CD4-positive, alpha-beta T cell (primary cell): ENCODE data around the gene FOSL2. TPM values are rescaled to one million over a fixed set of nuclear protein-coding genes. Genes with fewer than 3 reads are reported as not detected.

Experiments used
- ATAC-seq: fragments of 200-7000 bp; cut with Tn5 transposase; one replicate; pipeline ENCODE4 v1.10.0; 2022; ENCODE audit warnings: mild to moderate bottlenecking; ENCODE audit not compliant: poor library complexity
- CTCF ChIA-PET: fragments of 350-600 bp; sonication (Branson Sonifier 250); formaldehyde crosslinking; loops from one replicate; lab custom pipeline; 2021; ENCODE audit warnings: antibody characterized with exemption, inconsistent platforms; lab: Charles Lee
- POLR2A ChIA-PET: fragments of 350-600 bp; sonication (Branson Sonifier 250); formaldehyde crosslinking; loops from one replicate; lab custom pipeline; 2021; ENCODE audit warnings: antibody characterized with exemption, inconsistent platforms; lab: Charles Lee
- DNase-seq, 14 experiments: peaks; one replicate each; pipeline ENCODE4 v3.0.0-alpha.2; 2013 to 2020; ENCODE audit warnings: mixed read lengths in 2 of 14
- H3K27ac ChIP-seq, 2 donors: one replicate each; pipeline versions ENCODE4 v1.5.1 to v1.7.0; 2013; ENCODE audit warnings: low read length in 2 of 2, low read depth in 1 of 2, mild to moderate bottlenecking in 1 of 2
- H3K27me3 ChIP-seq, 2 experiments: 1 replicate in 1 of 2; 2 replicates in 1 of 2; pipeline versions ENCODE4 v1.6.1 to v1.7.0; 2013; ENCODE audit warnings: low read length in 2 of 2, control low read depth in 1 of 2, mild to moderate bottlenecking in 1 of 2, moderate library complexity in 1 of 2; ENCODE audit not compliant: insufficient read depth in 2 of 2, control insufficient read depth in 1 of 2
- H3K36me3 ChIP-seq: one replicate; pipeline ENCODE4 v1.6.1; 2013; ENCODE audit warnings: low read length, control low read depth; ENCODE audit not compliant: insufficient read depth
- H3K4me1 ChIP-seq: one replicate; pipeline ENCODE4 v1.6.1; 2013; ENCODE audit warnings: low read length, control low read depth; ENCODE audit not compliant: insufficient read depth
- H3K4me3 ChIP-seq: one replicate; pipeline ENCODE4 v1.5.1; 2013; ENCODE audit warnings: mild to moderate bottlenecking, low read length, moderate library complexity
- H3K9me3 ChIP-seq, 2 experiments: 1 replicate in 1 of 2; 2 replicates in 1 of 2; pipeline versions ENCODE4 v1.6.1 to v1.7.0; 2013; ENCODE audit warnings: low read length in 2 of 2, mild to moderate bottlenecking in 2 of 2, control low read depth in 1 of 2, moderate library complexity in 1 of 2; ENCODE audit not compliant: control insufficient read depth in 1 of 2, insufficient read depth in 1 of 2
- H3K27ac Mint-ChIP-seq: one replicate; pipeline ENCODE4 v1.8.0; 2020; ENCODE audit warnings: mixed read lengths
- H3K27me3 Mint-ChIP-seq: one replicate; pipeline ENCODE4 v1.8.0; 2021; ENCODE audit warnings: mixed read lengths
- H3K36me3 Mint-ChIP-seq: one replicate; pipeline ENCODE4 v1.8.0; 2021; ENCODE audit warnings: low read depth, mixed read lengths
- H3K4me1 Mint-ChIP-seq: one replicate; pipeline ENCODE4 v1.8.0; 2021; ENCODE audit warnings: low read depth, mixed read lengths
- H3K4me3 Mint-ChIP-seq: one replicate; pipeline ENCODE4 v1.8.0; 2020; ENCODE audit warnings: mild to moderate bottlenecking, mixed read lengths
- H3K9me3 Mint-ChIP-seq: one replicate; pipeline ENCODE4 v1.8.0; 2020; ENCODE audit warnings: mixed read lengths
- intact Hi-C, 2 experiments: fragments of 100-400 bp; cut with DNase I in 1 of 2; cut with micrococcal nuclease in 1 of 2; formaldehyde crosslinking; loops; one replicate each; pipeline versions ENCODE4 v1.15.1 to v1.9.0; 2023 to 2025; cut with DNase I, micrococcal nuclease
- total RNA-seq, 174 experiments: library from RNA in 2 of 174; stranded (reverse) in 2 of 174; gene quantifications; one replicate each; pipeline ENCODE4 v1.2.3 and lab custom pipeline; 2021 to 2026
- TF ChIP-seq, protein P1 (sequence below): fragments of 200-600 bp; IDR thresholded peaks from one replicate; pipeline ENCODE4 v1.8.0; 2022; ENCODE audit warnings: antibody characterized with exemption, mild to moderate bottlenecking

Gene FOSL2
- total RNA-seq, 2 experiments from 2014 or later = 152 to 155 TPM

- H3K27me3 ChIP-seq = no peaks in the 10 kb centered on the region
- no peaks in the 10 kb centered on the region for H3K9me3 ChIP-seq
- ChIA-PET CTCF (no interaction called here), POLR2A (no interaction called here)
- no peak for ATAC-seq
- Mint-ChIP-seq H3K4me1 (peaks cover 19% of the 10 kb centered on the region), H3K4me3 (no peak overlapping the region), H3K27ac (peak overlapping the region; percentile 44), H3K27me3 (no peaks in the 10 kb centered on the region), H3K9me3 (no peaks in the 10 kb centered on the region), H3K36me3 (no peaks in the 10 kb centered on the region)
- no peaks in the 10 kb centered on the region for H3K36me3 ChIP-seq
- no peak overlapping the region for H3K27ac ChIP-seq
- no peak overlapping the region for H3K4me3 ChIP-seq
- peaks cover 35% of the 10 kb centered on the region for H3K4me1 ChIP-seq
- no peak for DNase-seq
- TF ChIP-seq, protein P1, sequence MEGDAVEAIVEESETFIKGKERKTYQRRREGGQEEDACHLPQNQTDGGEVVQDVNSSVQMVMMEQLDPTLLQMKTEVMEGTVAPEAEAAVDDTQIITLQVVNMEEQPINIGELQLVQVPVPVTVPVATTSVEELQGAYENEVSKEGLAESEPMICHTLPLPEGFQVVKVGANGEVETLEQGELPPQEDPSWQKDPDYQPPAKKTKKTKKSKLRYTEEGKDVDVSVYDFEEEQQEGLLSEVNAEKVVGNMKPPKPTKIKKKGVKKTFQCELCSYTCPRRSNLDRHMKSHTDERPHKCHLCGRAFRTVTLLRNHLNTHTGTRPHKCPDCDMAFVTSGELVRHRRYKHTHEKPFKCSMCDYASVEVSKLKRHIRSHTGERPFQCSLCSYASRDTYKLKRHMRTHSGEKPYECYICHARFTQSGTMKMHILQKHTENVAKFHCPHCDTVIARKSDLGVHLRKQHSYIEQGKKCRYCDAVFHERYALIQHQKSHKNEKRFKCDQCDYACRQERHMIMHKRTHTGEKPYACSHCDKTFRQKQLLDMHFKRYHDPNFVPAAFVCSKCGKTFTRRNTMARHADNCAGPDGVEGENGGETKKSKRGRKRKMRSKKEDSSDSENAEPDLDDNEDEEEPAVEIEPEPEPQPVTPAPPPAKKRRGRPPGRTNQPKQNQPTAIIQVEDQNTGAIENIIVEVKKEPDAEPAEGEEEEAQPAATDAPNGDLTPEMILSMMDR = no peak
- intact Hi-C loops = loop anchor here in 1 of 2 experiments (5.0 kb wide), 1 partner anchor 90 kb away; no protein-coding TSS in a partner anchor
Measured at GRCh38 chr2:28347193-28347592, 45.5 kb upstream of the FOSL2 start.

- Mint-ChIP-seq H3K36me3 (no peaks in the 10 kb centered on the region), H3K4me3 (no peak overlapping the region), H3K9me3 (no peaks in the 10 kb centered on the region), H3K27ac (peak overlapping the region; percentile 44), H3K4me1 (peaks cover 19% of the 10 kb centered on the region), H3K27me3 (no peaks in the 10 kb centered on the region)
- H3K4me1 ChIP-seq = peaks cover 35% of the 10 kb centered on the region
- no peaks in the 10 kb centered on the region for H3K9me3 ChIP-seq
- peak overlapping the region; percentile 16 for H3K4me3 ChIP-seq
- peak; percentile 5 for ATAC-seq
- H3K36me3 ChIP-seq = no peaks in the 10 kb centered on the region
- no peaks in the 10 kb centered on the region for H3K27me3 ChIP-seq
- POLR2A ChIA-PET = no interaction called here
- intact Hi-C loops = loop anchor here in 1 of 2 experiments (5.0 kb wide), 1 partner anchor 90 kb away; no protein-coding TSS in a partner anchor
- peak overlapping the region in 1 of 2 donors; percentile 41 for H3K27ac ChIP-seq
- DNase-seq = peak in 1 of 14 experiments; percentile 13
- TF ChIP-seq, protein P1 = no peak
- CTCF ChIA-PET = no interaction called here
Measured at GRCh38 chr2:28347596-28347995, 45.1 kb upstream of the FOSL2 start.

DNA sequence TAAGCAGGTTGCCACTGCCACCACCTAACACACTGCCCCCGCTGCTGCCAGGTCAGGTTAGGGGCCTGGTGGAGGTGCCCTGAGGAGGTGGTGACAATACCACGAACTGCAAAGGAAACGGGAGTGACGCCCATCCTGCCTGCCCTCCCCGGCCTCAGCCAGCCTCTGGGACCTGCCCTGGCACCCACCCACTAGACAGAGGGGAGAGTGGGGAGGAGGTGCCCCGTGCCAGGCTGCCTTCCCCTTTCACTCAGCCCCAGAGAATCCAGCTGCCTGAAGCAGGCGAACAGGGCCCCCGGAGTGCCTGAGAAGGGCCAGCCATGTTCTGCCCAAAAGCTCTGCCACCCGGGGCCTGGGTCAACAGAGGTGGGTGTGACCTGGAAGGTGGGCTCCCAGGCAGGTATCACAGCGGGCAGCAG, 44.5 kb upstream of the FOSL2 start:
- Histone ChIP-seq H3K27me3 (no peaks in the 10 kb centered on the region), H3K27ac (peak overlapping the region in 1 of 2 donors; percentile 41), H3K4me3 (peak overlapping the region; percentile 16), H3K9me3 (no peaks in the 10 kb centered on the region), H3K36me3 (no peaks in the 10 kb centered on the region), H3K4me1 (peaks cover 35% of the 10 kb centered on the region)
- Mint-ChIP-seq H3K4me3 (no peak overlapping the region), H3K9me3 (no peaks in the 10 kb centered on the region), H3K36me3 (no peaks in the 10 kb centered on the region), H3K4me1 (peaks cover 19% of the 10 kb centered on the region), H3K27ac (no peak overlapping the region), H3K27me3 (no peaks in the 10 kb centered on the region)
- DNase-seq (peak; percentile 24 to 90 (median 46)), ATAC-seq (peak; percentile 91)
- CTCF ChIA-PET = no interaction called here
- POLR2A ChIA-PET = no interaction called here
- intact Hi-C loops = loop anchor here in 1 of 2 experiments (5.0 kb wide), 1 partner anchor 89 kb away; no protein-coding TSS in a partner anchor
- TF ChIP-seq, protein P1 = no peak
